Measurements from ENCODE around the gene NQO2.

DNA sequence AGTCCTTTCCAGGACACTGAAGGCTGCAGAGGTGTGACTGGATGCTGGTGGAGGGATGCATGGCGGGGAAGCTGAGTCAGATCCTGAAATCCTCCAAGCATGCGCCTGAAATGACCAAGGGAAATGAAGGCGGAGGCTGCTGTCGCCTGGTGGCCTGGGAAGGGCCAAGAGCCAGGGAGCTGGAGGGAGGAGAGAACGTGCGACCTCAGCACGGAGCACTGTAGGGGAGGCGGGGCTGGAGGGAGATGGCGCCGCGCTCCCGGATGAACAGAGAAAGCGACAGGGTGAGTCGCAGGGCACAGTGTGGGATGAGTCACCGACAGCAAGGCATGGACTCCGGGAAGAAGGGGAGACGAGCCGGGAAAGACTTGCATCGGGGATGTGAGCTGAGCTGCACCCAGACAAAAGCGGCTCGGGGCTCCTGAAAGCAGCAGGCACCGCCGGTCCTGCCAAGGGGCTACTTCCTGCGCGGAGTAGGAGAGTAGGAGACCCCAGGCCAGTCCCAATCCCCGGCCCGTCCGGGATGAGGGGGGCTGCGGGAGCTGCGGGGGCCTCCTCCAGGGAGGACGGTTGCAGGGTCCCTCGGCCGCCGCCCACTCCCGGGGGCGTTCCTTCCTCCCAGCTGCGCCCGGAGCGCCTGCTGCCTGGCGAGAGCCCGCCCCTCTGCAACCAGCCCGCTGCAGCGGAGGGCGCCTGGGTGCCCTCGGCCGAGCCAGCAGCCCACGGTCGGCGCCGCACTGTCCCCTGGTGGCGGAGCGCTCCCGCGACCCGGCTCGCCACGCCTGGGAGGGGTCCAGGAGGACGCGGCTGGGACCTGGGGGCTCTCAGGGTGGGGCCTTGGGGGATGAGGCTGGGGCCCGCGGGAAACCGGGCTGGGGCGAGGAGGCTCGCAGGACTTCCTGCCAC, 11.0 kb upstream of the NQO2 start:
- no peak for TF ChIP-seq NFRKB (IDR thresholded peaks at IDR 0.05)
- no peak for TF ChIP-seq FOXA1 (IDR thresholded peaks at IDR 0.05)
- TF ChIP-seq ZNF384 (IDR thresholded peaks at IDR 0.05): no peak
- TF ChIP-seq BHLHE40 (IDR thresholded peaks at IDR 0.05; ENCODE audit: borderline replicate concordance): no peak
- peak; percentile 82 for TF ChIP-seq L3MBTL2 (conservative IDR thresholded peaks at IDR 0.05)
- no peak for TF ChIP-seq SUZ12 (IDR thresholded peaks at IDR 0.05)
- no peak for TF ChIP-seq CTBP1 (IDR thresholded peaks at IDR 0.05; ENCODE audit: borderline replicate concordance)
- no peak for TF ChIP-seq SP1 (IDR thresholded peaks at IDR 0.05)
- no peak for TF ChIP-seq HDGF (IDR thresholded peaks at IDR 0.05; ENCODE audit: borderline replicate concordance)
- TF ChIP-seq ARNT (IDR thresholded peaks at IDR 0.05): no peak
- peak; percentile 83; the same call in 1 of the 2 replicates for TF ChIP-seq FOXM1 (IDR thresholded peaks at IDR 0.05; ENCODE audit: borderline replicate concordance)
